HFF-Myc (cell line): ENCODE measurements around the gene EDC4.
"Not testable (repeated sequence)": the region's sequence is repeated elsewhere in the genome, so short reads cannot be mapped to it uniquely, and the experiment has no call there.

ENCODE experiments used
- DNase-seq: peaks from one replicate; pipeline ENCODE4 v3.0.0-alpha.2; 2011; ENCODE audit warnings: low read depth; ENCODE audit errors: extremely low read depth
- H3K4me3 ChIP-seq: replicated peaks from 2 replicates; pipeline ENCODE4 v1.5.1; 2011; ENCODE audit warnings: low read depth, mild to moderate bottlenecking, control low read depth, low read length
- TF ChIP-seq, protein P1 (sequence below): IDR thresholded peaks from 2 replicates; pipeline ENCODE4 v1.5.1; 2012; ENCODE audit warnings: mild to moderate bottlenecking, low read depth, low read length, control low read depth; ENCODE audit errors: missing control alignments

The EDC4 gene

DNA sequence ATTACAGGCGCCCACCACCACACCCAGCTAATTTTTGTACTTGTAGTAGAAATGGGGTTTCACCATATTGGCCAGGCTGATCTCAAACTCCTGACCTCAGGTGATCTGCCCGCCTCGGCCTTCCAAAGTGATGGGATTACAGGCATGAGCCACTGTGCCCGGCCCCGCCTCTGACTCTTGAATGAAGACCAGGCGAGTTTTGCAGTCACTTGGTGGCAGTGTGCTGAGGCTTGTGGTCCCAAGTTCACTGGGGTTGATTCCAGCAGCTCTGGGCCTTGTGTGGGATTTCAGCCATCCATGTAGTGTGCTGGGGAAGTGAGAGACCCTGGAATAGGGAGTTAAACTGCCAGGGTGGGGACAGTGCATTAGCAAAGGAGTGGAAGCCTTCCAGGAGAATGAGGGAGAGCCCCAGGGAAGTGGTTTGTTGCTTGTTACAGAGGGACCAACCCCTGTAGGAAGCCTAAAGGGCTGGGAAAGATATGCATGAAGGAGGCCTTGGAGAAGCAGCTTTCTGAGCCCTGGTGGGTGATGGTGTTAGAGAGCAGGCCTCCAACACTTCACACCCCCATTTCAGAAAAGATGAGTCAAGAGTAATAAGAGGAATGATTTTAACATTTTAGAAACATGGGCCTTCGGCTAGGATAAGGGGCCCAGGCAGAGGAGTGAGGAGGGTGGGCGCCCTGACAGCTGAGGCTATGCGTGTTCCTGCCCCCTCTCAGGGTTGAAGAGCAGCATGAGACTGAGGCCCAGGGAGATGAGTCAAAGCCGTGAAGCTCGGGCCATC, 34.7 kb downstream of the EDC4 start:
- no peak for DNase-seq
- H3K4me3 ChIP-seq = no peak overlapping the region
- TF ChIP-seq, protein P1, sequence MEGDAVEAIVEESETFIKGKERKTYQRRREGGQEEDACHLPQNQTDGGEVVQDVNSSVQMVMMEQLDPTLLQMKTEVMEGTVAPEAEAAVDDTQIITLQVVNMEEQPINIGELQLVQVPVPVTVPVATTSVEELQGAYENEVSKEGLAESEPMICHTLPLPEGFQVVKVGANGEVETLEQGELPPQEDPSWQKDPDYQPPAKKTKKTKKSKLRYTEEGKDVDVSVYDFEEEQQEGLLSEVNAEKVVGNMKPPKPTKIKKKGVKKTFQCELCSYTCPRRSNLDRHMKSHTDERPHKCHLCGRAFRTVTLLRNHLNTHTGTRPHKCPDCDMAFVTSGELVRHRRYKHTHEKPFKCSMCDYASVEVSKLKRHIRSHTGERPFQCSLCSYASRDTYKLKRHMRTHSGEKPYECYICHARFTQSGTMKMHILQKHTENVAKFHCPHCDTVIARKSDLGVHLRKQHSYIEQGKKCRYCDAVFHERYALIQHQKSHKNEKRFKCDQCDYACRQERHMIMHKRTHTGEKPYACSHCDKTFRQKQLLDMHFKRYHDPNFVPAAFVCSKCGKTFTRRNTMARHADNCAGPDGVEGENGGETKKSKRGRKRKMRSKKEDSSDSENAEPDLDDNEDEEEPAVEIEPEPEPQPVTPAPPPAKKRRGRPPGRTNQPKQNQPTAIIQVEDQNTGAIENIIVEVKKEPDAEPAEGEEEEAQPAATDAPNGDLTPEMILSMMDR = no peak

DNA sequence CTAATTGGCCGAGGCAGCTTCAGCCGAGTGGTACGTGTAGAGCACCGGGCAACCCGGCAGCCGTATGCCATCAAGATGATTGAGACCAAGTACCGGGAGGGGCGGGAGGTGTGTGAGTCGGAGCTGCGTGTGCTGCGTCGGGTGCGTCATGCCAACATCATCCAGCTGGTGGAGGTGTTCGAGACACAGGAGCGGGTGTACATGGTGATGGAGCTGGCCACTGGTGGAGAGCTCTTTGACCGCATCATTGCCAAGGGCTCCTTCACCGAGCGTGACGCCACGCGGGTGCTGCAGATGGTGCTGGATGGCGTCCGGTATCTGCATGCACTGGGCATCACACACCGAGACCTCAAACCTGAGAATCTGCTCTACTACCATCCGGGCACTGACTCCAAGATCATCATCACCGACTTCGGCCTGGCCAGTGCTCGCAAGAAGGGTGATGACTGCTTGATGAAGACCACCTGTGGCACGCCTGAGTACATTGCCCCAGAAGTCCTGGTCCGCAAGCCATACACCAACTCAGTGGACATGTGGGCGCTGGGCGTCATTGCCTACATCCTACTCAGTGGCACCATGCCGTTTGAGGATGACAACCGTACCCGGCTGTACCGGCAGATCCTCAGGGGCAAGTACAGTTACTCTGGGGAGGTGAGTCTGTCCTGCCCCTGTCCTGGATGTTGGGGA, 36.3 kb downstream of the EDC4 start:
- TF ChIP-seq, protein P1 = no peak
- H3K4me3 ChIP-seq = no peak overlapping the region
- DNase-seq = no peak

DNA sequence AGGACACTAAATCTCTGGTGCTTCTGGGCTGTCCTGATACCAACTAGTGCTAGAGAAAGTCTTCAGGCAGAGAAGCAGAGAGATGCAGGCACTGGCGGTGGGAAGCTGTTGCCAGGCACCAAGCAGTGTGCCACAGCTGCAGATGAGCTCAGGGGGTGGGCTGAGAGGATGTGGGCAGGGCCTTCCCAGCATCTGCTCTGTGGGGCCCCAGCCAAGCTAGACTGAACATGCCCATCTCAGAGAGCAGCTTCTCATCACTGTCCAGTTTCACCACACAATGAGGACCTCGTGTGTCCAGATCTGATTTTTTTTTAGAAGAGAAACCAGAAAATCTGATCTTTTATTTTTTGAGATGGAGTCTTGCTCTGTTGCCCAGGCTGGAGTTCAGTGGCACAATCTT, 37.3 kb downstream of the EDC4 start:
- peak; percentile 48 for DNase-seq
- TF ChIP-seq, protein P1 = no peak
- no peak overlapping the region for H3K4me3 ChIP-seq

DNA sequence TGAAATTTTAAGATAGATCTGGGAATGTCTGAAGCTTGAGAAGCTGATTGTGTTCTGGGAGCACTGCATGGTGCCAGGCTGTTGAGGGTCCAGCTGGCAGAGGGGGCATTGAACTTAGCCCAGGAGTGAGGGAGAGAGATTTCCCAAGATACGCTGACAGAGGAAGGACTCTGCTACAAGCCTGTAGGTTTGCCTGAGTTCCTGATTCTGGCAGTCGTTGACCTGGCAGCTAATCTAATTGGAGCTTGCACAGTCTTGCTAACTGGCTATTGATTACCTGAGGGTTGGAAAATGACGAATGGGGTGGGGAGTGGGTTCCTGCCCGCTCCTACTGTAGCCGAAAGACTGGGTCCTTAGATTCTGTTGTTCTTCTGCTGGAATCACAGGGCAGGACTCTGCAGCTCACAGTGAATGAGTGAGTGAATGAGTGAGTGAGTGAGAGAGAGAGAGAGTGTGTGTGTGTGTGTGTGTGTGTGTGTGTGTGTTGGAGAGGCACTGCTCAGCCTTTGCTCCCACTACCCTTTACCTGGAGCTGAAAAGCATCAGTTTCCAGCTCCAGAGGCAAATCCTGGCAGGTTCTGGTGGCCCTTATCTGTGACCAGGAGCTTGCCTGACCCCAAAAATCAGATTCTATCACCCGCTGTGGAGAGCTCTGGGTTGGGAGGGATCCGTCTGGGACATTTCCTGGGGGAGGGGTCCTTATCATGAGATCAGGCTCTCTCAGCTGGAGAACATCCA, 42.1 kb downstream of the EDC4 start:
- no peak for DNase-seq
- TF ChIP-seq, protein P1 = no peak

DNA sequence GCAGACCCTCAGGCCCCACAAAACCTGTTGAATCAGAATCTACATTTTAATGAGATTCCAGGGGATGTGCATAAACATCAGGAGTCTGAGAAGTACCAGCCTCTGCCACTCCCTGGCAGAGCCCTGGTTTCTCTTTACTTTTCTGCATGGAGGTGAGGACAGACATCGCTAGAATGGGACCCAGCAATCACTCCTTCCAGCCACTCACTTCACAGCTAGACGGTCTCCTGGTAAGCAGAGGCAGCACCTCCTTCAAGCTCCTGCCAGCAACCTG, 42.6 kb downstream of the EDC4 start:
- not testable (repeated sequence) for H3K4me3 ChIP-seq, DNase-seq

More for the DNA sequence above, 42.1 kb downstream of the EDC4 start:
- H3K4me3 ChIP-seq = no peak overlapping the region

DNA sequence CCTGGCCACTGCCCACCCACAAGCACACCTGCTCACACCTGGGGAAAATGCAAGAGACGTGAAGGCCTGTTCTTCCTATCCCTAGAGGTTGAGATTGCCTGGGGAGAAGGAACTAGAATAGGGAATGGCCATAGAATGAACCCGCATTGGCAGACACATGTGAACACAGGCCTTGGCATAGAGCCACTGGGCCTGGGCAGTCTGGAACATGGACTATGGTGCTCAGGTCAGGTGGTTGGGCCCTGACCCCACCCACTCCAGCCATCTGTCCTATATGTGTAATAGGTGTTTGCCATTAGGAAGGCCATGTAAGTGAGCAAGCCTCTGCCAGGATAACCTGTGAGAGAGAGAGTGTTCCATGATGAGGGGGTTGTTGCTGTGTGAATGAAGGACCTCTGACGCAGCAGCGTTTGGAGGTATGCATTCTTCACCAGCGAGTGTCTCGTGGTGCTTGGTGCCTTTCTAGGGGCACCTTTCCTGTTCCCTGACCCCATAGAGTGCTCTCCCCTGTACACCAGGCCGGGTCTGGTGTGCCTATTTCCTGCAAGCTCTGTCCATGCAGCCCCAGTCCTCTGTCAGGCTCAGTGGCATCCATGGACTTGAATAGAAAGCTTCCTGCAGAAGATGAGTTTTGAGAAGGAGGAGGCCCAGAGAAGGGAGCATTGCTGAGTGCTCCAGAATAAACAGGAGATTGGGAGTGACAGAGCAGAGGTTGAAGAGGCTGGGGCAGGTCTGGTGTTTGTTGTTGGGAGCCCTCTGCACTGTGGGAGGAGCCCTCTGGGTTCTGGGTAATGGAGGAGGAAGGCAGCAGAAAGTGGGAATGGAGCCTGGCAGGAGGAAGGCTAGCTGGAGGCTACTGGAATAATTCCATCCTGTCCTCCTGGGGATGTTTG, 43.2 kb downstream of the EDC4 start:
- no peak overlapping the region for H3K4me3 ChIP-seq
- DNase-seq = no peak
- TF ChIP-seq, protein P1 = no peak
